Right kidney (tissue), 9 donors: ENCODE results near the gene KIR3DL3.
"Not testable (repeated sequence)": the region's sequence is repeated elsewhere in the genome, so short reads cannot be mapped to it uniquely, and the experiment has no call there.

ENCODE experiments used
- DNase-seq: peaks from one replicate; pipeline ENCODE4 v3.0.0-alpha.2; 2016
- long read RNA-seq, 8 donors: transcript quantifications; one replicate each; lab custom pipeline, GENCODE V29; 2026

KIR3DL3 gene
- long read RNA-seq, donor 1 = 0 reads
- long read RNA-seq, donor 2 = 0 reads
- long read RNA-seq, donor 3 = 0 reads
- long read RNA-seq, donor 4 = 0 reads
- long read RNA-seq, donor 5 = 0 reads
- long read RNA-seq, donor 6 = 0 reads
- long read RNA-seq, donor 7 = 0 reads
- long read RNA-seq, donor 8 = 0 reads

DNA sequence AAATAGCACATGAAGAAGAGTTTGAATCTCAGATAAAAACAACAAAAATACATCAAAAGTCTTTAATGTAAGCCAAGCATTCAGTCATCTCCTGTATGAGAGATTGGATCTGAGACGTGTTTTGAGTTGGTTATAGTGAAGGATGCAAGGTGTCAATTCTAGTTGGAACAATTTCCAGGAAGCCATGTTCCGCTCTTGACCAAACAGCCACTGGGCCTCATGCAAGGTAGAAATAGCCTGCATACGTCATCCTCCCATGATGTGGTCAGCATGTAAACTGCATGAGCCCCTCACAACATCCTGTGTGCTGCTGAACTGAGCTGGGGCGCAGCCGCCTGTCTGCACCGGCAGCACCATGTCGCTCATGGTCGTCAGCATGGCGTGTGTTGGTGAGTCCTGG lies at the start of gene KIR3DL3:
TSS of gene KIR3DL3 (plus strand) at position 301 of the 400 bp plus-strand sequence. CDS start at position 356, 55 bp downstream.
- DNase-seq = no peak

DNA sequence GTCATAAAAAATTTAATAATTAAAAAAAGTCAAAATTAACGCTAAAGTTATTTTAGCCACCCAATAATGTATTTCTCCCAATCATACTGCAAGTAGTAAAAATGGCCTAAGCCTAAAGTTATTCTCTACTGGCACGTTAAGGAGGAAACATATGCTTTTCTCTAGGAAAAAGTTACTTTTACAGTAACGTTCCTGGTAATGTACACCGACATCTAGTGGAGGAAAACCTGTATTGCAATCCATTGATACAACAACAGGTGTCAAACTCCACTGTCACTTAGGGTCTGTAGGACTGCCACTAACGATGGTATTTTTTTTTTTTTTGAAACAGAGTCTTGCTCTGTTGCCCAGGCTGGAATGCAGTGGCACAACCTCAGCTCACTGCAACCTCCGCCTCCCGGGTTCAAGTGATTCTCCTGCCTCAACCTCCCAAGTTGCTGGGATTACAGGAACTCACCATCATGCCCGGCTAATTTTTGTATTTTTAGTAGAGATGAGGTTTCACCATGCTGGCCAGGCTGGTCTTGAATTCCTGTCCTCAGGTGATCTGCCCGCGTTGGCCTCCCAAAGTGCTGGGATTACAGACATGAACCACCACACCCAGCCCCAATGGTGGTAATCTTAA lies 47.9 kb upstream of the KIR3DL3 start:
- DNase-seq = not testable (repeated sequence)

DNA sequence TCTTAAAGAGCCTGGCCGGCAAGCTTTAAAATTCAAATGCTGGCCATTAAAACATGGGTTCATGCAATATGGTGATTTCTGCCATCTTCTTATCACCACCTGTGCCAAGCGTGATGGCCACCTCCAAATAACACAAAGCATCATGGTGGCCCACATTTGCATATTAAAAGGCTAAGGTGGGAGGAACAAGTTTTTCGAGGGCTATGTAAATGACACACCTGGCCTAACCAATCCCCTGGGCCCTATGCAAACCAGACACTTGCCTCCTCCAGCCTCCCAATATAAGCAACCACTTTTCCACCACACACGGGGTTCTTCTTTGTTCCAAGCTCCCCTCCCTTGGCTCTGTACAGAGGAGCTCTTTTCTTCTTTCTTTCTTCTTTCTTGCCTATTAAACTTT lies 47.0 kb upstream of the KIR3DL3 start:
- DNase-seq = no peak

DNA sequence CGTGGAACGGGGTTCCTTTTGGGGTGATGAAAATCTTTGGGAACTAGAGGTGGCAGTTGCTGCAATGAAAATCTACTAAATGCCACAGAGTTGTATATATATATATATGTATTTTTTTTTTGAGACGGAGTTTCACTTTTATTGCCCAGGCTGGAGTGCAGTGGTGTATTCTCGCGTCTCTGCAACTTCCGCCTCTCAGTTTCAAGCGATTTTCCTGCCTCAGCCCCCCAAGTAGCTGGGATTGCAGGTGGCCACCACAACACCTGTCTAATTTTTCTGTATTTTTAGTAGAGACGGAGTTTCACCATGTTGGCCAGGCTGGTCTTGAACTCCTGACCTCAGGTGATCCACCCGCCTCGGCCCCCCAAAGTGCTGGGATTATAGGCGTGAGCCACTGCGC lies 42.6 kb upstream of the KIR3DL3 start:
- DNase-seq = not testable (repeated sequence)

DNA sequence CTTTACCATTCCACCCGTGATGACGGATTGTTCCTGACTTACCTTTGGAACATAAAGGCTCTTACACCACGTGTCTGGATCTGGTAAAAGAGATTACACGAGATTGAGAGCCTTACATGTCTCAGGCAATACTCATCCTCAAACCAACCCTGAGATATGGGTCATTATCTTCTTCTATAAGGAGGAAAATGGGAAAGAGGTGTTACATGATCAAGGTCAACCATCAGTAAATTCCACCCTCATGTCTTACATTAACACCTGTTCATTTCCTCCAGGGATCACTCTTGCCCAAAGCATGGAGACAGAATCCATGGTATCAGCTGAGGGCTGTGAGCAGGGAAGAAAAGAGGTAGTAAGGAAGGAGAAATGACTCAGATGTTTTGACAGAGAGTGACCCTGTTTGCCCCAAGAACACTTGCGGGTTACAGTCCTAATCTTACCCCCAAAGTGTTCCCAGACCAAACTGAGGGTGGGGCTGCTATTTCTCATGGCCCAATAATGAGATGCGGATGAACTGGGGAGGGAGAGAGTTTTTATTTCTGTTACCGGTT lies 41.9 kb upstream of the KIR3DL3 start:
- DNase-seq = no peak

DNA sequence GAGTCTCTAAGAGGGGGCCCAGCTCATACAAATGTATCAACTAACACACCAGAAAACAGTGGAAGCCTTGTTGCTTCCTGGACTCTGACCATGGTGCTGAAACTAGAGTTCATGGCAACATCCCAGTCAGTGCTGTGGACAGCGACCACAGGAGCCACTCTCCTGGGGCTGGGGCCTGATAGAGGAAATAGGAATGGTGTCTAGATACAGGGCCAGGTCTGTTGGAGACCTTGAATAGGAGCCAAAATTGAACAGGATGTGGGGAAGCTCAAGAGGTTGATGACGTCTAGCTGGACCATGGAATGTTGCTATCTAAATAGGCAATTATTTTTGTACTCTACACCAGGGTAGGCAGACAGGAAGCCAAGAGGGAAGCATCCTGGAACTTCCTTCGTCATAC lies 39.7 kb upstream of the KIR3DL3 start:
- DNase-seq = no peak

DNA sequence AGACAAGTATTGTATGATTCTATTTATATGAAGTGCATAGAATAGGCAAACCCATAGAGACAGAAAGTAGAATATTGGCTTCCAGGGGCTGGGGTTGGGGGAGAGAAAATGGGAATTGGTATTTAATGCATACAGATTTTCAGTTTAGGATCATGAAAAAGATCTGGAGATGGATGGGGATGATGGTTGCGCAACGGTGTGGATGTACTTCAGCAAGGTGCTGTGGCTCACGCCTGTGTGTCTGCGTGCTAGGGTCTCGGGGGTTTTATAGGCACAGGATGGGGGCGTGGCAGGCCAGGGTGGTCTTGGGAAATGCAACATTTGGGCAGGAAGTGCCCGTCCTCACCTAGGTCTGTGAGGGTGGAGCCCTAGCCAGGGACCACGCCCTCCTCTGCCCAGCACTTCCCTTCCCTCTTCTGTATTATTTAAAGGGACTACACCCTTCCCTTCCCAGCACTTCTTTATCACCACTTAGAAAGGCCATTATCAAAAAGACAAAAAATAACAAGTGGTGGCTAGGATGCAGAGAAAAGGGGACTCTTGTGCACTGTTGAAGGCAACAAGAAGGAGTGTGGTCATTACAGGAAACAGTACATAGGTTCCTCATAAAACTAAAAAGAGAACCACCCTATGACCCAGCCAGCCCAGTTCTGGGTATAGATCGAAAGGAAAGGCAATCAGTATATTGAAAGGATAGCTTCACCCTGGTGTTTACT lies 32.5 kb upstream of the KIR3DL3 start:
- no peak for DNase-seq

DNA sequence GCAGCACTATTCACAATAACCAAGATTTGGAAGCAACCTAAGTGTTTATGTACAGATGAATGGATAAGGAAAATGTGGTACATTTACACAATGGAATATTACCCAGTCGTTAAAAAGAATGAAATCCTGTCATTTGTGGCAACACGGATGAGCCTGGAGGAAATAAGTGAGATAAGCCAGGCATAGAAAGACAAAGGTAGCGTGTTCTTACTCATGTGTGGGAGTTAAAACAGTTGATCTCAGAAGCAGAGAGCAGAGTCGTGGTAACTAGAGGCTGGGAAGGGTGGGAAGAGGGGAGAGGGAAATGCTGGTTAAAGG lies 32.0 kb upstream of the KIR3DL3 start:
- DNase-seq = no peak

DNA sequence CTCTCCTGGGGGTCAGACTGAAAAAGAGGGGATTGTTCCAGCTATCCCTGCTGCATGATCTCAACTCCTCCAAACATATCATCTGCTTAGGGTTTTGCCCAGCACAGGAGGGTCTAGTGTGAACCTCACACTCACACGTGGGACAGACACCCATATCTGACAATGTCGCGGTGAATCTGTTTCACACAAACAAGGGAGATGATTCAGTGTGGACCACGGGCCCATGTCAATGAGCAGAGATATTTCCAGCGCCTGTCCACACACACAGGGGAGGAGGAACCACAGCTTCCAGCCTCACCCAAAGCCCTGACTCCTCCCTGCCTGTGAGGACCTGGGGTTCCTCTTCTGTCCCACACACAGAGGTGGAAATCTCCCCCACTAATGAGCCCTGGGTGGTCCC lies 29.6 kb upstream of the KIR3DL3 start:
- DNase-seq = no peak

DNA sequence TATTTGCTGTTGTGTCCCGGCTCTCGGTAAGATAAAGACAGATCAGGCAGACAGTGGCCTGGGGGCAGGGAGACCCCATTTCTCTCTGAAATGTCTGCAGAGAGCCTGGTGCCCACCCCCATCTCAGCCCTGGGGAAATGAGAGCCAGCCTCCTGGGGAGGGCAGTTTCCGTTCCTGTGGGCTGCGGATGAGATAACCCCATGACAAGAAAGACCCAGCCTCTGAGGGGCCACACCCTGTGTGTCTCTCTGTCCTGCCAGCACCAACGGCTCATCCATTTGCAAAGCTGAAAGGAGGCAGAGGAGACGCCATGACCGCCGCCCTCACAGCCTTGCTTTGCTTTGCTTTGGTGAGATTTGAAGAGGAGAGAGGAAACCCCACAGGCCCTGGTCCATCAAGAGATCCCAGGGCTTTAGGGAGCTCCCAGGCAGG lies 28.1 kb upstream of the KIR3DL3 start:
- no peak for DNase-seq

DNA sequence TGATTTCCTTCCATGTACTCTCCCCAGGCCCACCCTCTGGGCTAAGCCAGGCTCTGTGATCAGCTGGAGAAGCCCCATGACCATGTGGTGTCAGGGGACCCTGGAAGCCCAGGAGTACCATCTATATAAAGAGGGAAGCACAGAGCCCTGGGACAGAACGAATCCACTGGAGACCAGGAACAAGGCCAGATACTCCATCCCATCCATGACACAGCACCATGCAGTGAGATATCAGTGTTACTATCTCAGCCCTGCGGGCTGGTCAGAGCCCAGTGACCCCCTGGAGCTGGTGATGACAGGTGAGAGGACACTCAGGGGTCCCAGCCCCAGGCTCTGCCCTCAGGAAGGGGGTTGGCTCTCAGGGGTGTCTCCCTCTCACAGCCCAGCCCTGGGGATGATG lies 27.5 kb upstream of the KIR3DL3 start:
- DNase-seq = no peak

DNA sequence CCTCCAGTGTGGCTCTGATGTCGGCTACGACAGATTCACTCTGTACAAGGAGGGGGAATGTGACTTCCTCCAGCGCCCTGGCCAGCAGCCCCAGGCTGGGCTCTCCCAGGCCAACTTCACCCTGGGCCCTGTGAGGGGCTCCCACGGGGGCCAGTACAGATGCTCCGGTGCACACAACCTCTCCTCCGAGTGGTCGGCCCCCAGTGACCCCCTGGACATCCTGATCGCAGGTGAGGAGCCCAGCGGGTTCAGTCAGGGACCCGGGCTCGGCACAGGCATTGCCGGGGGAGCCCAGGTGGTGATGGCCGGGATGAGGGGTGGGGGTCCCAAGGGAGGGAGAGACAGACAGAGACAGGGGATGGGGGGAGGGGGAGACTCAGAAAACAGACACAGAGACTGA lies 26.5 kb upstream of the KIR3DL3 start:
- not testable (repeated sequence) for DNase-seq

DNA sequence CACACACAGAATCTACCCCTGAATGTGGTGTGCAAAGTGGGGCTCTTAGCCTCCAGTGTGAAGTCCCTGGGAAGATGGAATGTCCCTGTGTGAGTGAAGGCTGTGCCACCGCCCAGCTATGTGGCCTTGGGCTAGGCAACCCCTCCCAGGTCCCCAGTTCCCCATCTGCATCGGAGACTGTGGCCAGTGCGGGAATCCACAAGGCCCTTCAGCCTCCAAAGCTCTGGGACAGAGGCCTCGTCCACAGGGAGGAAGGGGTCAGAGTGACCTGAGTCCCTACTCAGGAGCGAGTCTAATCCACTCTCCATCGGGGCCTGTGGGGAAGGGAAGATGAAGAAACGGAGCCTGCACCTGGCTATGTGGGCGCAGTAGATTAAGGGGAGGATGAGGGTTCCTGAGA lies 19.3 kb upstream of the KIR3DL3 start:
- DNase-seq = no peak

DNA sequence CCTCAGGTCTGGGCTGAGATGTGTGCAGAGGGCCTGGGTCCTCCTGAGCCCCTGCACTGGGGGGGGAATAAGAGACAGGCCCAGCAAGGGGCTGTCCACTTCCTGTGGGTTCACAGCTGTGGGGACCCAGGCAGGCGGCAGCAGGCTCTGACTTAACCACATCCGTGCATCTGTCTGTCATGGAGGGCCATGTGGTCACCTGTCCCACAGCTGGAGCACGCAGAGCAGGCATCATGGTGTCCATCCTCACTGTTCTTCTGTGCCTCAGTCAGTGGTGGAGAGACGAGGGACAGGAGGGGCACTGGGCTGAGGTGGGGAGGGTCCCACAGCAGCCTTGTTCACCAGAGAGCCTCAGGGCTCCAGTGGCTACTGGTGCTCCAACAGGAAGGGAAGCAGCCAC lies 16.3 kb upstream of the KIR3DL3 start:
- no peak for DNase-seq

DNA sequence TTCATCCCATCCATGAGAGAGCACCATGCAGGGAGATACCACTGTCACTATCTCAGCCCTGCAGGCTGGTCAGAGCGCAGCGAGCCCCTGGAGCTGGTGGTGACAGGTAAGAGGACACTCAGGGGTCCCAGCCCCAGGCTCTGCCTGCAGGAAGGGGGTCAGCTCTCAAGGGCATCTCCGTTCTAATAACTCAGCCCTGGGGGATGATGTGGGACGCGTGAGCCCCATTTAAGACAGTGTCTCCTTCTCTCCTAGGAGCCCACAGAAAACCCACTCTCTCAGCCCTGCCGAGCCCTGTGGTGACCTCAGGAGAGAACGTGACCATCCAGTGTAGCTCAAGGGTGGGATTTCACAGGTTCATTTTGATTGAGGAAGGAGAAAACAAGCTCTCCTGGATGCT lies 15.5 kb upstream of the KIR3DL3 start:
- DNase-seq = no peak

DNA sequence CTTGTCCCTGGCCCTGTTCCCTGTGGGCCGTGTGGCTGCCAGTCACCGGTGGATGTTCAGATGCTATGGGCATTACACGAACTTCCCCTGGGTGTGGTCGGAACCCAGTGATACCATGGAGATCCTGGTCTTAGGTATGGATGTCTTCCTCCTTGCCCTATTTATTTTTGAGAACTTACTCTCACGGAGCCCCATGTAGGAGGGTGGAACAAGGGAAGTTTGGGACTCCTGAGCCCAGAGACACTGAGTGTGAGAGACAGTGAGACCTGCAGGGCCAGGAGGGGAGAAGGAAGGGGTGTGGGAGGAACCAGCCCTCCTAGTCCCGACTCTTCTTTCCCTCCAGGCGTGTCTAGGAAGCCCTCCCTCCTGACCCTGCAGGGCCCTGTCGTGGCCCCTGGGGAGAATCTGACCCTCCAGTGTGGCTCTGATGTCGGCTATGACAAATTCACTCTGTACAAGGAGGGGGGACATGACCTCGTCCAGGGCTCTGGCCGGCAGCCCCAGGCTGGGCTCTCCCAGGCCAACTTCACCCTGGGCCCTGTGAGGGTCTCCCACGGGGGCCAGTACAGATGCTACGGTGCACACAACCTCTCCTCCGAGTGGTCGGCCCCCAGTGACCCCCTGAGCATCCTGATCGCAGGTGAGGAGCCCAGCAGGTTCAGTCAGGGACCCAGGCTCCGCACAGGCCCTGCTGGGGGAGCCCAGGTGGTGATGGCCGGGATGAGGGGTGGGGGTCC lies 14.9 kb upstream of the KIR3DL3 start:
- DNase-seq = no peak

DNA sequence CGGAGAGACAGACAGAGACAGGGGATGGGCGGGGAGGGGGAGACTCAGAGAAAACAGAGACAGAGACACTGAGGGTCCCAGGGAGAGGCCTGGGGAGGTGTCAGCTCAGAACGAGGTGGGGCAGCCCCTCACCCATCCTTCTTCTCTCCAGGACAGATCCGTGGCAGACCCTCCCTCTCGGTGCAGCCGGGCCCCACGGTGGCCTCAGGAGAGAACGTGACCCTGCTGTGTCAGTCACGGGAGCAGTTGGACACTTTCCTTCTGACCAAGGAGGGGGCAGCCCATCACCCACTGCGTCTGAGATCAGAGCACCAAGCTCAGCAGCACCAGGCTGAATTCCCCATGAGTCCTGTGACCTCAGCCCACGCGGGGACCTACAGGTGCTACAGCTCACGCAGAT lies 14.3 kb upstream of the KIR3DL3 start:
- not testable (repeated sequence) for DNase-seq

DNA sequence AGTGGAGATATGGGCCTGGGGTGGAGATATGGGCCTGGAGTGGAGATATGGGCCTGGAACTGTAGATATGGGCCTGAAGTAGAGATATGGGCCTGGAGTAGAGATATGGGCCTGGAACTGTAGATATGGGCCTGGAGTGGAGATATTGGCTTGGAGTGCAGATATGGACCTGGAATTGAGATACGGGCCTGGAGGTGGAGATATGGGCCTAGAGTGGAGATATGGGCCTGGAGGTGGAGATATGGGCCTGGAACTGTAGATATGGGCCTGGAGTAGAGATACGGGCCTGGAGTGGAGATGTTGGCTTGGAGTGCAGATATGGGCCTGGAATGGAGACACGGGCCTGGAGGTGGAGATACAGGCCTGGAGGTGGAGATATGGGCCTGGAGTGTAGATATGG lies 402 bp downstream of the KIR3DL3 start:
- DNase-seq = no peak

DNA sequence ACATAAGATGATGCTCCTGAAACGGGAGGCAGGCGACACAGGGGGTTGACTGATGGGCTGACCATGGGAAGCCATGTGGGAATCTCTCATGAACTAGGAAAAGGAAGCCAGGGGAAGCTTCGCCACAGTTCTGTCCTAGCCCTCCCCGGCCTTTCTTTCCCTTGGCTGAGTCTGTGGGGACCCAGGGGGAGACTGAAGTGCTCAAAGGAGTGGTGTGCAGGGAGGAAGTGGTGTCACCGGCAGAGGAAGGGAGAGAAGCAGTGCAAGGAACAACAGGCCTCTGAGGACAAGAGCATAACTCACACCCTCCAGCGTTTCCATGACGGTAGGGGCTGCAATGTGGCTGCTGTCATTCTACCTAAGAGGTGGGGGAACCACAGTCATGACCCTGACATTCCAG lies 1.1 kb downstream of the KIR3DL3 start:
- no peak for DNase-seq

DNA sequence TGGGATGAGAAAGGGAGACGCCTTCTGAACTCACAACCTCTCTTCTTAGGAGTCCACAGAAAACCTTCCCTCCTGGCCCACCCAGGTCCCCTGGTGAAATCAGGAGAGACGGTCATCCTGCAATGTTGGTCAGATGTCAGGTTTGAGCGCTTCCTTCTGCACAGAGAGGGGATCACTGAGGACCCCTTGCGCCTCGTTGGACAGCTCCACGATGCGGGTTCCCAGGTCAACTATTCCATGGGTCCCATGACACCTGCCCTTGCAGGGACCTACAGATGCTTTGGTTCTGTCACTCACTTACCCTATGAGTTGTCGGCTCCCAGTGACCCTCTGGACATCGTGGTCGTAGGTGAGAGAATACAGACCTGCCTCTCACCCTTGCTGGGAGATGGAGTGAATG lies 3.3 kb downstream of the KIR3DL3 start:
- no peak for DNase-seq

DNA sequence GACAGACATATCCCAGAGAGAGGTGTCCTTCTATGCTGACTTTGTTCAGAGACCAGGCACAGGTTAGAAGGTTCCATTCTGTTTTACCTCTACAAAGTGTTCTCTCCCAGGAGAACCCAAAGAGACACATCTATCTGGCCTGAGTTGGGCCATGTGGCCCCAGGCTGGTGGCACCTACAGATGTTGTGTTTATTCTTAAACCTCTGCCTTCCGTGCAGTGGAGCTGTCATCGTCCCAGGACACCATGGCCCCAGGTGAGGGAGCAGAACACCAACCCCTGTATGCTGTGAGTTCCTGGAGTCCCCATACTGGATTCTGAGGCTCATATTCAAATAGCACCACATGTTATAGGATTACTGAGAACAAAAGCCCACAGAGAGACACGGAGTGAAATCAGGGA lies 3.9 kb downstream of the KIR3DL3 start:
- no peak for DNase-seq

DNA sequence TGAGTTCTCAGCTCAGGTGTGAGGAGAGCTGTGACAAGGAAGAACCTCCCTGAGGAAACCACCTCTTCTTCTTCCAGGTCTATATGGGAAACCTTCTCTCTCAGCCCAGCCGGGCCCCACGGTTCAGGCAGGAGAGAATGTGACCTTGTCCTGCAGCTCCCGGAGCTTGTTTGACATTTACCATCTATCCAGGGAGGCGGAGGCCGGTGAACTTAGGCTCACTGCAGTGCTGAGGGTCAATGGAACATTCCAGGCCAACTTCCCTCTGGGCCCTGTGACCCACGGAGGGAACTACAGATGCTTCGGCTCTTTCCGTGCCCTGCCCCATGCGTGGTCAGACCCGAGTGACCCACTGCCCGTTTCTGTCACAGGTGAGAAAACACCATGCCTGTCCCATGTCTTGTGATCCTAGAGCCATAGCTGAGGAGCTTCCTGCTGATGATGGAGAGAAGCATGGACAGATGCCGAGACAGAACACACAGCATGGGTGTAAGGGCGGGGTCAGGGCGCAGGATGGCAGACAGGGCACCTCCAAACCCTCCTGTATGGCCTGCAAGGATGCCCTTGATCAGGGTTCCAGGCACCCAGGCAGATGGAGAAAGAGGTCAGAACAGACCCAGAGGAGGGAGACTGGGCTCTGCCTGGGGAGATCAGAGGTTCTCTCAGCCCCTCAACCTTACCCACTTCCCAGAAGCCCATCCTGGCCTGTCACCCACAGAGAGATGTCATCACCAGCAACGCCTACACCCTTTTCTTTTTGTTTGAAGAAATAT lies 5.4 kb downstream of the KIR3DL3 start:
- DNase-seq = no peak
